Epithelial cell of prostate (primary cell): ENCODE measurements around the gene SORCS2.
"Not testable (repeated sequence)": the region's sequence is repeated elsewhere in the genome, so short reads cannot be mapped to it uniquely, and the experiment has no call there.

Experiments used
- DNase-seq: peaks from one replicate; pipeline ENCODE4 v3.0.0-alpha.2; 2011; ENCODE audit warnings: low read depth, low spot score
- H3K27ac ChIP-seq: fragments of 450-650 bp; 2 replicates; pipeline ENCODE4 v1.5.1; 2017; ENCODE audit warnings: mild to moderate bottlenecking

Gene SORCS2

DNA sequence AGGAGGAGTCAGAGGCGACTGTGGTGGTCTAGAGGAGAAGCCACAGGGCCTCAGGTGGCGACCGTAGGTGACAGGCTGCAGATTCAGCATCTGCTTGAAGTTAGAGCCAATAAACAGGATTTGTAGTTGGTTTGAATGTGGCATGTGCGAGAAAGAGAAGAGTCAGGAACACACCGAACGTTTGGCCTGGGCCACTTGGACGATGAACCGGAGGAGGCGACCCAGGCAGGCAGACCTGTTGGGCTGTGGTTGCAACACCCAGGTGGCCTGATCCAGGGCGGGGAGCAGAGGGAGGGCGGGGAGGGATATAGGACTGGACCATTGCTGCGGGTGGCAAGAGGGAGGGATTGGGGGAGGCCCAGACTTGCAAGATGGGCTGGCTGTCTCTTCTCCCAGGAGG, 252.4 kb downstream of the SORCS2 start:
- no peak overlapping the region for H3K27ac ChIP-seq
- DNase-seq = no peak

GRCh38 chr4:7447236-7447635, 254.9 kb downstream of the SORCS2 start:
- DNase-seq = no peak
- no peak overlapping the region for H3K27ac ChIP-seq

DNA sequence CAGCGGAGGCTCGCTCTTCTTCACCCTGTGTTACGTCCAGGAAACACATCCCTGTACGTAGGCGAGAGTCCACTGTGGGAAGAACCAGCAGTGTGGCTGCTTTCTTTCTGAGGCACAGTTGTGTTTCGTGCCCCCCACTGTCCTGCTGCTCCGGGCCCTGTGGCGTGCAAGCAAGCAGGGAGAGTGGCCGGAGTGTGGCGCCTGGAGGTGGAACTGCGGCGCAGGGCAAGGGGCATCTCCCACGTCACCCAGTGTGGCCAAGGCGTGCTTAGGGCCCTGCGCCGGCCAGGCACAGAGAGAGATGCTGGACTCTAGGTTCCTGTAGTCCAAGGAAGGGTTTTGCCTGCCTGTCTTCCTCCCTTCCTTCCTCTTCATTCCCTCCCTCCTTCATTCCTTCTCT, 255.7 kb downstream of the SORCS2 start:
- no peak overlapping the region for H3K27ac ChIP-seq
- DNase-seq = no peak

GRCh38 chr4:7450775-7451433, 258.6 kb downstream of the SORCS2 start:
- H3K27ac ChIP-seq = no peak overlapping the region
- DNase-seq = no peak

DNA sequence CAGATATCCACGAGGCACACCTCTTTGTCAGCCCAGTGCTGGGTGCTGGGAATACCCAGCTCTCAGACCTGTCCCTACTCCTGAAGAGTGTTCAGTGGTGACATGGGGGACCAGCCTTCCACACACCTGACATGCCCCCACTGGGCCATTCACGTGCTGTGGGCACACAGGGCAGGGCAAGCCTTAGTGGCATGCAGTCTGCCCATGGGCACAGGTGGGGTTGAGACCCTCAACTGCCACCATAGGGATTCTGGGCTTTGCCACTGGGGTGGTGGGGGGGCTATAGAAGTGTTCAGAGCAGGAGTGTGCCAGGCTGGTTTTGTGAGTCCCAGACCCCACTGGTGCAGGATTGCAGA, 259.1 kb downstream of the SORCS2 start:
- no peak for DNase-seq
- H3K27ac ChIP-seq = no peak overlapping the region

GRCh38 chr4:7451800-7452199, 259.5 kb downstream of the SORCS2 start:
- no peak overlapping the region for H3K27ac ChIP-seq
- DNase-seq = no peak

- not testable (repeated sequence) for H3K27ac ChIP-seq, DNase-seq
Measured at GRCh38 chr4:7452802-7453201, 260.5 kb downstream of the SORCS2 start.

- no peak for DNase-seq
- H3K27ac ChIP-seq = no peak overlapping the region
Measured at GRCh38 chr4:7457201-7458065, 265.1 kb downstream of the SORCS2 start.

DNA sequence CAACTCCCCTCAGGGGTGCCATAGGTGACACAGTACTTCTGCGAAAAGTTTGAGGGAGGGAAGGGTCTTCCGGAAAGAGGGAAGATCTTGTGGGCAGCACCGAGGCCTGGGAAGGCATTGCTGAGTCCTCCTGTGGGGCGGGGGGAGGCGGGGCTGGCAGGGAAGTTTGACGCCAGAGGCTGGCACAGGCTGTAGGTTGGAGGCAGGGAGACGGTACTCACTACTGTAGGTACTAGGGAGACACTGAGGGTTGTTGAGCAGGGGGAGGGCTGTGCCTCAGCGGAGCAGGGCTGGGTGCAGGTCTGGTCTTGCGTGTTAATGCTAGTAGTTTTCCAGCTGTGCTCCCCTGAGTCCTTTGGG, 265.7 kb downstream of the SORCS2 start:
- no peak overlapping the region for H3K27ac ChIP-seq
- no peak for DNase-seq

DNA sequence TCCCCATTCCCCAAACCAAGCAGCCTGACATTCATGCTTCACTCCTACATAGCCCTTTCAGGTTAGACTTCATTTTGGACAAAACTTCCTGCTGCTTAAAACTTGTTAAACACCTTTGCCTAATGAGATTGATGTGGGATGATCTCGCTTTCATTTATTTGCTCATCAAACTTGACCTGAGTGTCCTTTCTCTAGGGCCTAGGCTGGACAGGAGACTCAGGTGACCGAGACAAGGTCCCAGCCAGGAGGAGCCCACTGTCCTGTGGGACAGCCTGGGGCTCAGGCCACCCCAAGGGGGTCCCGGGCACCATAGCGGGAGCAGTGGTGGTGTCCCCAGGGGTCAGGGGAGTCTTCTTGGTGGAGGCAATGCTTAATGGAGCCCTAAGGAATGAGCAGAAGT, 266.1 kb downstream of the SORCS2 start:
- no peak for DNase-seq
- H3K27ac ChIP-seq = no peak overlapping the region

DNA sequence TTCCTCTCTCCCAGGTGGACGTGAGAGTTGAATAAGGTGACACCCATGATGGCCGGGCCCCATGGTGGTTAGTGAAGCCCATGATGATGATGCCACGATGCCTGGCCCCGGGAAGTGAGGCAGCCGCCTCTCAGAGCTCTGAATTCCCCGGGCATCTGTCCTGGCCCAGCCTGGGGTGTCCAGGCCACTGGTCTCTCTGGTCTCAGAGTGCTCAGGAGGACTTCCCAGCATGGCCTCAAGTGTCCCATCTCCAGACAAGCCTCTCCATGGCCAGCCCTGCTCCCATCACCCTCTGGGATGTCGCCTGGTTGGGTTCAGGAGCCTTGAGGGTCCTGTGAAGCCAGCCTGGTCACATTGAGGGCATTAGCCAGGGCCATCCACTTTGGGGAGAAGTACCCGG, 267.1 kb downstream of the SORCS2 start:
- DNase-seq = no peak
- H3K27ac ChIP-seq = no peak overlapping the region

GRCh38 chr4:7460566-7460965, 268.2 kb downstream of the SORCS2 start:
- H3K27ac ChIP-seq = no peak overlapping the region
- no peak for DNase-seq

DNA sequence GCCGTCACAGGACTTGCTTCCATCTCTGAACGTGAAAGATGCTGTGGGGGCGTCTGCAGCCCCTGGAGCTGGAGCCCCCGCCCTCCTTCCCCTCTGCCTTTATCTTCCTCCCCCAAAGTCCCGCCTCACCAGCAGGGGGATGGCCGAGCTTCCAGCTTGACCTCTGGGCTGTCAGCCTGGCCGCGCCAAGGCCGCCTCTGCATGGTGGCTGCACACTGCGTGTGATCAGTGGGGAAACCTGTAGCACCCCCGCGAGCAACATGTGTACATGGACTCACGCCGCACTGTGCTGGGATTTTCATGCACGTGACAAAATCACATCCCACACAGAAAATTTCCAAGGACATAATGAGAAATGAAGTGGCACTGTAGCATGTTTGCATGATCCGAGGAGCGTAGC, 268.9 kb downstream of the SORCS2 start:
- no peak for DNase-seq
- H3K27ac ChIP-seq = no peak overlapping the region

- no peak overlapping the region for H3K27ac ChIP-seq
- DNase-seq = peak; percentile 24
Measured at GRCh38 chr4:7462509-7462971, 270.2 kb downstream of the SORCS2 start.

DNA sequence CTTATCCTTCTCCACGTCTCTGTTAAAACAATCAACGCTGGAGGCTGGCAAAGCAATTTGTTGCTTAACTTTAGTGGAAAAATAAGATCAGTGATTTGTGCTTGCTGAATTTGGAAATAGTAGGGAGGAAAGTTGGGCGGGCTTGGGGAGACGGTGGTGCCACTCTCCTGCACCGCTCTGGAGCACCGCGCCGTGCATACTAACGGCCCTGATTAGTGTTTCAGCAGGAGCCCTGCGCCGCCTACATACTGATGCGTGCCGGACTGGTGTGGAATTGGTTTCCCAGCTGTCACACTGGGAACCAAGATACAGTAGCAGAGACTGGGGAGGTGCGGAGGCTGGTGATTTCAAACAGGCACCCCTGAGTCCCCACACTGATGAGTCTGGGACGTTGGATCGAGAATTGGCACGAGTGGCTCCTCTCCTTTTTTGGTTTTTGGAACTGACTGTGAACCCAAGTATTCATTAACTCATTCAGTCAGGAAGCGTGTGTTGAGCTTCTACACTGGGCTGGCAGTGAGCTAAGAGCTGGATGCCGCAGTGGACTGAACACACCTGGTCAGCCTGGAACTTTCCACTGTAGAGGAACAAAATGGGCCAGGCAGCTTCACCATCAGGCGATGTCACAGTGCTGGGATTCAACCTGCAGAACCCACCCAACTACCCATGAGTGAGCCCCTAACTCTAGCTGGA, 271.4 kb downstream of the SORCS2 start:
- DNase-seq = no peak
- H3K27ac ChIP-seq = no peak overlapping the region

- no peak for DNase-seq
- H3K27ac ChIP-seq = no peak overlapping the region
Measured at GRCh38 chr4:7464259-7464655, 271.9 kb downstream of the SORCS2 start.

GRCh38 chr4:7465017-7465416, 272.7 kb downstream of the SORCS2 start:
- no peak overlapping the region for H3K27ac ChIP-seq
- DNase-seq = no peak

DNA sequence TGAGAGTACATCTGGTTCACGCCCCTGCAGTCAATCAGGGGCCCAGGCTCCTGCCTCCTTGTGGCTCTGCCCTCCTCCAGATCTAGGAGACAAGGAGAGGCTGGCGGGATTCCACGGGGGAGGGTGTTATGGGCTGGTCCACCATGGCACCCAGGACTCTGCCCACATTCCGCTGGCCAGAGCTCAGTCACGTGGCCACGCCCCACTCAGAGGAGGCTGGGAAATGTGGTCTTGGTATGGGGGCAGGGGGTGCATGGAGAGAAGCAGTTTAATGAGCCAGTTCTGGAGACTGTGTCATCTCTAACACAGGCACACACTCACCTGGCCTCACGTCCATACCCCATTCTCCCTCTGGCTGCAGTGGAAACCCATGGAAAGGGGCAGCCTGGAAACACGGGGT, 273.9 kb downstream of the SORCS2 start:
- no peak overlapping the region for H3K27ac ChIP-seq
- no peak for DNase-seq

GRCh38 chr4:7466904-7467303, 274.6 kb downstream of the SORCS2 start:
- DNase-seq = no peak
- H3K27ac ChIP-seq = no peak overlapping the region

DNA sequence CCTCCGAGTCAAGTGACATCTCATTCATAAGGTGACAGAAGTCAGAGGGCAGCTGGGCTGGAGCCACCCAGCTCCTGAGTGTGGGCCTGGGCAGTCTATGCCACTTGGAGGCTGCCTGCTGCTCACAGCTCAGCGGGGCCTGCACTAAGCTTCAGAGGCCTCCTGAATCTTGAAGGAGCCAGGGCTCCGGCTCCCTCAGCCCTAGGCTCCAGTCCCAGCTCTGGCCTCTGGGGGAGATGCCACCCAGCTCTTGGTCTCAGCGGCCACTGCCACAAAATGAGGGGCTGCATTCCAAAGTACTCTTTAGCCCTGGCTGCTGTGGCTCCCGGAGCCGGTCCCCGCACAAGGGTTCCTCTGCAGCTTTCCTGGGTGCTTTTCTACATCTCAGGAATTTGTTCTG, 275.1 kb downstream of the SORCS2 start:
- DNase-seq = no peak
- no peak overlapping the region for H3K27ac ChIP-seq

- no peak for DNase-seq
- H3K27ac ChIP-seq = no peak overlapping the region
Measured at GRCh38 chr4:7469023-7469422, 276.7 kb downstream of the SORCS2 start.
